K562 (cell line): Measurements from ENCODE around the gene APOC4. TPM values are rescaled to one million over a fixed set of nuclear protein-coding genes. Genes with fewer than 3 reads are reported as not detected.

ENCODE experiments used
- ATAC-seq: fragments of 200-7000 bp; cut with Tn5 transposase; 3 replicates; pipeline ENCODE4 v1.9.1; 2020; ENCODE audit warnings: moderate library complexity
- BruUV-seq: library from RNA; stranded (reverse); fragments of 400-500 nt; replicated peaks from 2 replicates; lab custom pipeline; 2021; lab: Mats Ljungman, UMichigan
- CTCF ChIA-PET: fragments of 300-600 bp; formaldehyde crosslinking; extraction: SDS; loops from one replicate; lab custom pipeline; 2021; ENCODE audit warnings: low intra/inter-chr PET ratio; lab: Yijun Ruan, JAX
- POLR2A ChIA-PET: fragments of 300-600, 350-650 bp; sonication (Branson Sonifier 250); formaldehyde crosslinking; extraction: SDS; loops from one replicate; lab custom pipeline; 2021; ENCODE audit warnings: antibody characterized with exemption, inconsistent platforms; lab: Yijun Ruan, JAX
- DNase-seq, 4 experiments: peaks; one replicate each; pipeline versions ENCODE4 v3.0.0 to v3.0.0-alpha.2; 2011 to 2018; ENCODE audit warnings: low spot score in 3 of 4, mixed read lengths in 3 of 4; ENCODE audit errors: extremely low read depth in 1 of 4
- FAIRE-seq: peaks from 2 replicates; lab custom pipeline; 2011; peaks lifted over from hg19 to GRCh38; lab: Jason Lieb, UNC
- H2AFZ ChIP-seq: 2 replicates; pipeline ENCODE4 v1.6.0; 2011; ENCODE audit warnings: low read depth, low read length, control low read depth, inconsistent platforms
- H3K27ac ChIP-seq: fragments of 200-600 bp; 3 replicates; pipeline ENCODE4 v1.8.0; 2011; ENCODE audit warnings: low read depth, mild to moderate bottlenecking, control low read depth, inconsistent platforms, low read length, moderate library complexity, mixed read lengths; ENCODE audit errors: extremely low read depth
- H3K27me3 ChIP-seq, 2 experiments: fragments of 300-600 bp in 1 of 2; 2 replicates in 1 of 2; 3 replicates in 1 of 2; pipeline versions ENCODE4 v1.6.0 to v1.8.0; 2011; ENCODE audit warnings: inconsistent platforms in 2 of 2, low read length in 2 of 2, mild to moderate bottlenecking in 1 of 2, mixed read lengths in 1 of 2, moderate library complexity in 1 of 2; ENCODE audit not compliant: control insufficient read depth in 2 of 2, insufficient read depth in 2 of 2
- H3K36me3 ChIP-seq: fragments of 300-600 bp; 3 replicates; pipeline ENCODE4 v1.8.0; 2011; ENCODE audit warnings: mild to moderate bottlenecking, low read length, inconsistent platforms; ENCODE audit not compliant: control insufficient read depth, insufficient read depth
- H3K4me1 ChIP-seq, 2 experiments: fragments of 200-600 bp in 1 of 2; replicated peaks in 1 of 2; 2 replicates in 1 of 2; 3 replicates in 1 of 2; pipeline versions ENCODE4 v1.5.1 to v1.8.0; 2011; ENCODE audit warnings: inconsistent platforms in 2 of 2, low read length in 2 of 2, mild to moderate bottlenecking in 1 of 2, mixed read lengths in 1 of 2, moderate library complexity in 1 of 2; ENCODE audit not compliant: control insufficient read depth in 2 of 2, insufficient read depth in 2 of 2
- H3K4me2 ChIP-seq: 2 replicates; pipeline ENCODE4 v1.6.1; 2011; ENCODE audit warnings: low read length, control low read depth, inconsistent platforms, mixed read lengths; ENCODE audit not compliant: insufficient read depth
- H3K4me3 ChIP-seq: fragments of 200-600 bp; sonication (generic), shearing (Covaris generic); 2 replicates; pipeline ENCODE4 v1.5.1; 2016; ENCODE audit warnings: control low read depth, inconsistent platforms
- H3K79me2 ChIP-seq: fragments of 200-600 bp; 3 replicates; pipeline ENCODE4 v1.8.0; 2011; ENCODE audit warnings: low read length, inconsistent platforms; ENCODE audit not compliant: control insufficient read depth, insufficient read depth
- H3K9ac ChIP-seq, 2 experiments: 2 replicates each; pipeline versions ENCODE4 v1.6.0 to v1.6.1; 2011; ENCODE audit warnings: low read depth in 2 of 2, low read length in 2 of 2, control low read depth in 1 of 2, inconsistent platforms in 1 of 2, mild to moderate bottlenecking in 1 of 2, mixed read lengths in 1 of 2; ENCODE audit not compliant: insufficient read depth in 1 of 2
- H3K9me1 ChIP-seq: one replicate; pipeline ENCODE4 v1.6.0; 2011; ENCODE audit warnings: inconsistent platforms, mild to moderate bottlenecking, low read length, moderate library complexity; ENCODE audit not compliant: control insufficient read depth, insufficient read depth
- H3K9me3 ChIP-seq: replicated peaks from 2 replicates; pipeline ENCODE4 v1.5.1; 2011; ENCODE audit warnings: low read depth, low read length, inconsistent platforms; ENCODE audit not compliant: control insufficient read depth, insufficient read depth
- H4K20me1 ChIP-seq: replicated peaks from 2 replicates; pipeline ENCODE4 v1.6.1; 2011; ENCODE audit warnings: low read length, inconsistent platforms, mixed read lengths; ENCODE audit not compliant: control insufficient read depth, insufficient read depth
- BCOR ChIP-seq: fragments of 450-650 bp; IDR thresholded peaks from 2 replicates; pipeline ENCODE4 v1.6.1; 2016
- FOXA3 ChIP-seq, 2 experiments: fragments of 450-650 bp in 1 of 2; sonication (generic) in 1 of 2; formaldehyde crosslinking; IDR thresholded peaks in 1 of 2; conservative IDR thresholded peaks in 1 of 2; 2 replicates each; pipeline versions ENCODE4 v1.4.0 to v1.8.0; 2020 to 2022; ENCODE audit warnings: mild to moderate bottlenecking in 2 of 2, missing genetic modification reagents in 1 of 2
- KDM2B ChIP-seq: fragments of 250-450 bp; sonication (Bioruptor Pico); IDR thresholded peaks from 2 replicates; pipeline ENCODE4 v1.8.0; 2021; ENCODE audit warnings: mild to moderate bottlenecking, moderate library complexity
- MBD2 ChIP-seq: sonication (generic); IDR thresholded peaks from 2 replicates; pipeline ENCODE4 v1.6.1; 2016; ENCODE audit warnings: low read depth, borderline replicate concordance
- MYC ChIP-seq, 2 experiments: fragments of 250-450 bp in 1 of 2; sonication (Bioruptor Pico) in 1 of 2; IDR thresholded peaks; 2 replicates each; pipeline versions ENCODE4 v1.5.1 to v1.6.1; 2012 to 2021; ENCODE audit warnings: low read depth in 2 of 2, borderline replicate concordance in 1 of 2, improper control_type of control experiment in 1 of 2, low read length in 1 of 2, mild to moderate bottlenecking in 1 of 2, moderate library complexity in 1 of 2
- OTX1 ChIP-seq: fragments of 450-650 bp; formaldehyde crosslinking; IDR thresholded peaks from 2 replicates; pipeline ENCODE4 v1.4.0; 2022; ENCODE audit warnings: mild to moderate bottlenecking
- PKNOX1 ChIP-seq: fragments of 450-650 bp; IDR thresholded peaks from 2 replicates; pipeline ENCODE4 v1.6.1; 2016
- RB1 ChIP-seq: fragments of 450-650 bp; IDR thresholded peaks from 2 replicates; pipeline ENCODE4 v1.6.1; 2017; ENCODE audit warnings: low read depth, mild to moderate bottlenecking
- RBM25 ChIP-seq: fragments of 200-400 bp; formaldehyde crosslinking; IDR thresholded peaks from 2 replicates; pipeline ENCODE4 v1.6.1; 2018; ENCODE audit warnings: low read length, low read depth, moderate library complexity; ENCODE audit not compliant: severe bottlenecking
- SAFB ChIP-seq: fragments of 200-400 bp; formaldehyde crosslinking; IDR thresholded peaks from 2 replicates; pipeline ENCODE4 v1.6.1; 2017; ENCODE audit warnings: low read depth, low read length, borderline replicate concordance
- TFAP4 ChIP-seq: sonication (generic); formaldehyde crosslinking; IDR thresholded peaks from 2 replicates; pipeline ENCODE4 v1.8.0; 2022; ENCODE audit warnings: missing genetic modification reagents, mild to moderate bottlenecking, moderate library complexity, borderline replicate concordance
- TOE1 ChIP-seq, 2 experiments: fragments of 450-650 bp in 1 of 2; sonication (generic) in 1 of 2; formaldehyde crosslinking in 1 of 2; IDR thresholded peaks; 2 replicates each; pipeline versions ENCODE4 v1.7.1 to v1.8.0; 2016 to 2022; ENCODE audit warnings: borderline replicate concordance in 2 of 2, mild to moderate bottlenecking in 2 of 2, antibody characterized with exemption in 1 of 2, inconsistent platforms in 1 of 2, low read depth in 1 of 2, missing genetic modification reagents in 1 of 2, moderate library complexity in 1 of 2
- ZBTB49 ChIP-seq: sonication (generic); formaldehyde crosslinking; IDR thresholded peaks from 2 replicates; pipeline ENCODE4 v1.8.0; 2022; ENCODE audit warnings: missing genetic modification reagents, mild to moderate bottlenecking, borderline replicate concordance
- ZNF347 ChIP-seq: fragments of 450-650 bp; formaldehyde crosslinking; IDR thresholded peaks from 2 replicates; pipeline ENCODE4 v1.4.0; 2020; ENCODE audit warnings: low read depth, mild to moderate bottlenecking, moderate library complexity
- WGBS: fragments of 100-300 bp; shearing (Covaris generic); methylation state at CpG from one replicate; pipeline ENCODE4 v1.1.6; 2016; ENCODE audit warnings: low coverage, mixed read lengths; ENCODE audit not compliant: insufficient coverage; ENCODE audit errors: missing lambda C conversion rate; 5-methylcytosine and 5-hydroxymethylcytosine counted together
- in situ Hi-C: fragments of 300-500 bp; cut with MboI; formaldehyde crosslinking; loops from 4 replicates; pipeline ENCODE4 v1.15.0; 2018; ENCODE audit warnings: inconsistent platforms, mixed read lengths
- intact Hi-C: fragments of 100-400 bp; cut with micrococcal nuclease; formaldehyde crosslinking; loops from 2 replicates; pipeline ENCODE4 v1.14.2; 2022
- polyA plus RNA-seq, 8 experiments: library from polyadenylated mRNA; depleted of rRNA in 4 of 8; stranded (reverse) in 5 of 8; unstranded in 3 of 8; fragments of >200 nt; fragmentation: Nextera tagmentation in 2 of 8; fragmentation: Illumina TruSeq in 1 of 8; extraction: Ambion mirVana in 2 of 8; extraction: Trizol in 1 of 8; gene quantifications; 2 replicates each; pipeline versions ENCODE4 v1.2.1 to v1.2.3, GENCODE V29; 2011 to 2014; ENCODE audit warnings: inconsistent platforms in 1 of 8, missing spikeins in 1 of 8
- total RNA-seq, 7 experiments: library from RNA; depleted of rRNA in 6 of 7; stranded (reverse); fragments of >200 nt in 6 of 7; fragmentation: Illumina TruSeq in 2 of 7; extraction: Trizol in 2 of 7; gene quantifications; 2 replicates each; pipeline versions ENCODE4 v1.2.1 to v1.2.3, GENCODE V29; 2011 to 2021; ENCODE audit warnings: low replicate concordance in 1 of 7

The APOC4 gene
- total and polyA plus RNA-seq, 9 of the 15 experiments (the other 6 are each of a cell fraction or from before 2014, with no cell fraction given) = 0.46 TPM; not detected in 8

- ChIA-PET POLR2A (interaction anchor here (0.6 to 1.7 kb wide), 5 partner anchors 10 to 210 kb away, joined by 3 to 5 read pairs (median 3); no protein-coding TSS in a partner anchor), CTCF (interaction anchor here (1.1 kb wide), 1 partner anchor 52 kb away, joined by 3 read pairs; no protein-coding TSS in a partner anchor)
- Histone ChIP-seq H3K27me3 (no peaks in the 10 kb centered on the region), H3K9me3 (no peaks in the 10 kb centered on the region), H3K9ac (peak overlapping the region; percentile 89 to 100), H3K4me3 (peak overlapping the region; percentile 100), H3K4me1 (peaks cover 16 to 31% of the 10 kb centered on the region in 2 experiments; a peak in 4 of 5 replicates), H3K36me3 (peaks cover 29% of the 10 kb centered on the region; the same call in 2 of the 3 replicates), H3K27ac (peak overlapping the region; percentile 82), H3K79me2 (peaks cover 65% of the 10 kb centered on the region), H3K4me2 (peak overlapping the region; percentile 100), H3K9me1 (peaks cover 9% of the 10 kb centered on the region), H2AFZ (peak overlapping the region; percentile 75), H4K20me1 (peaks cover 19% of the 10 kb centered on the region)
- TSS peak; percentile 51 for BruUV-seq
- FAIRE-seq (peak; percentile 65), DNase-seq (peak in 2 of 4 experiments; percentile 18 to 58), ATAC-seq (peak; percentile 59)
- in situ Hi-C loops (no loop called here), intact Hi-C loops (no loop called here)
- under 1% methylated on average over 39 of the region's 40 CpGs for WGBS
- TF ChIP-seq MBD2 = no peak
- TF ChIP-seq KDM2B = no peak
- TF ChIP-seq RBM25 = peak; percentile 67
- TF ChIP-seq SAFB = no peak
- TF ChIP-seq PKNOX1 = peak; percentile 42; the same call in 1 of the 2 replicates
- no peak for TF ChIP-seq TOE1 (IDR thresholded peaks at IDR 0.05; ENCODE audit: borderline replicate concordance)
- TF ChIP-seq TOE1 (CRISPR knock-in tag; IDR thresholded peaks at IDR 0.05; ENCODE audit: borderline replicate concordance, low read depth) = 0 out of 2 replicates have a peak, but pooled peaks have one; percentile 23
- TF ChIP-seq OTX1 (CRISPR knock-in tag) = no peak
- peak; percentile 3; the same call in 1 of the 2 replicates for TF ChIP-seq MYC (IDR thresholded peaks at IDR 0.05; ENCODE audit: low read depth, low read length)
- no peak for TF ChIP-seq MYC (CRISPR knock-in tag; IDR thresholded peaks at IDR 0.05; ENCODE audit: borderline replicate concordance, low read depth)
- peak; percentile 13; the same call in 1 of the 2 replicates for TF ChIP-seq TFAP4 (CRISPR knock-in tag)
- TF ChIP-seq RB1 = 0 out of 2 replicates have a peak, but pooled peaks have one; percentile 9
- TF ChIP-seq ZNF347 (CRISPR knock-in tag) = no peak
- peak; percentile 39; the same call in 1 of the 2 replicates for TF ChIP-seq BCOR
- TF ChIP-seq FOXA3 (CRISPR knock-in tag; conservative IDR thresholded peaks at IDR 0.05 in 1 of 2, IDR thresholded peaks at IDR 0.05 in 1 of 2) = 0 out of 4 replicates have a peak, but pooled peaks of 1 of the 2 experiments have one; percentile 20
- TF ChIP-seq ZBTB49 (CRISPR knock-in tag) = no peak
Observed at GRCh38 chr19:44955505-44956439, 13.7 kb downstream of the APOC4 start.
